Activated T-cell treated with anti-CD3 and anti-CD28 coated beads, Interleukin-2, amount 50 U/mL, for 72 hours (primary cell): ENCODE results near the gene TMOD3. TPM values are rescaled to one million over a fixed set of nuclear protein-coding genes. Genes with fewer than 3 reads are reported as not detected.

Experiments used
- ATAC-seq, 2 donors: fragments of 150-1000 bp; cut with Tn5 transposase; replicated peaks in 1 of 2; 2 replicates each; pipeline ENCODE4 v1.10.0; 2021; ENCODE audit warnings: moderate library complexity in 2 of 2, mild to moderate bottlenecking in 1 of 2
- DNase-seq, 2 donors: peaks; one replicate each; pipeline ENCODE4 v3.0.0; 2021 to 2022; ENCODE audit warnings: mixed read lengths in 1 of 2
- H3K27ac Mint-ChIP-seq: one replicate; pipeline ENCODE4 v1.8.0; 2022; ENCODE audit warnings: mild to moderate bottlenecking, moderate library complexity, mixed read lengths
- H3K27me3 Mint-ChIP-seq: one replicate; pipeline ENCODE4 v1.8.0; 2022; ENCODE audit warnings: low read depth, mixed read lengths
- H3K36me3 Mint-ChIP-seq, 2 donors: one replicate each; pipeline ENCODE4 v1.8.0; 2022; ENCODE audit warnings: mixed read lengths in 2 of 2, mild to moderate bottlenecking in 1 of 2; ENCODE audit not compliant: insufficient read depth in 2 of 2
- H3K4me1 Mint-ChIP-seq: one replicate; pipeline ENCODE4 v1.8.0; 2022; ENCODE audit warnings: low read depth, mixed read lengths
- H3K4me3 Mint-ChIP-seq, 2 donors: one replicate each; pipeline ENCODE4 v1.8.0; 2022; ENCODE audit warnings: mild to moderate bottlenecking in 2 of 2, mixed read lengths in 2 of 2, moderate library complexity in 2 of 2
- H3K9me3 Mint-ChIP-seq, 2 donors: one replicate each; pipeline ENCODE4 v1.8.0; 2022; ENCODE audit warnings: mixed read lengths in 2 of 2
- total RNA-seq, 2 donors: library from RNA; stranded (reverse); gene quantifications; one replicate each; pipeline ENCODE4 v1.2.3, GENCODE V29; 2022

Gene TMOD3
- total RNA-seq, 2 donors from 2014 or later, result 48.6 to 55.1 TPM

- Mint-ChIP-seq H3K4me3 (no peak overlapping the region), H3K27me3 (no peaks in the 10 kb centered on the region), H3K4me1 (no peaks in the 10 kb centered on the region), H3K9me3 (no peaks in the 10 kb centered on the region), H3K27ac (no peak overlapping the region), H3K36me3 (no peaks in the 10 kb centered on the region)
- no peak for DNase-seq
- no peak for ATAC-seq
Observed at GRCh38 chr15:51802593-51802992, 26.9 kb upstream of the TMOD3 start.

GRCh38 chr15:51803965-51804364, 25.5 kb upstream of the TMOD3 start:
- Mint-ChIP-seq H3K4me1 (no peaks in the 10 kb centered on the region), H3K27me3 (no peaks in the 10 kb centered on the region), H3K4me3 (no peak overlapping the region), H3K9me3 (no peaks in the 10 kb centered on the region), H3K27ac (no peak overlapping the region), H3K36me3 (no peaks in the 10 kb centered on the region)
- DNase-seq, result no peak
- ATAC-seq, result no peak

- DNase-seq, result no peak
- Mint-ChIP-seq H3K36me3 (no peaks in the 10 kb centered on the region), H3K27ac (no peak overlapping the region), H3K9me3 (no peaks in the 10 kb centered on the region), H3K4me1 (no peaks in the 10 kb centered on the region), H3K4me3 (no peak overlapping the region), H3K27me3 (no peaks in the 10 kb centered on the region)
- no peak for ATAC-seq
Observed at GRCh38 chr15:51806123-51806522, 23.3 kb upstream of the TMOD3 start.

GRCh38 chr15:51809457-51809856, 20.0 kb upstream of the TMOD3 start:
- H3K4me1 Mint-ChIP-seq, result no peaks in the 10 kb centered on the region
- no peak for DNase-seq
- no peaks in the 10 kb centered on the region for H3K9me3 Mint-ChIP-seq
- H3K4me3 Mint-ChIP-seq, result no peak overlapping the region
- ATAC-seq, result no peak
- no peaks in the 10 kb centered on the region for H3K27me3 Mint-ChIP-seq
- H3K27ac Mint-ChIP-seq, result no peak overlapping the region
- no peaks in the 10 kb centered on the region for H3K36me3 Mint-ChIP-seq

- H3K4me1 Mint-ChIP-seq, result no peaks in the 10 kb centered on the region
- ATAC-seq, result no peak
- no peaks in the 10 kb centered on the region for H3K27me3 Mint-ChIP-seq
- DNase-seq, result no peak
- H3K9me3 Mint-ChIP-seq, result no peaks in the 10 kb centered on the region
- H3K4me3 Mint-ChIP-seq, result no peak overlapping the region
- H3K27ac Mint-ChIP-seq, result no peak overlapping the region
- H3K36me3 Mint-ChIP-seq, result no peaks in the 10 kb centered on the region
Observed at GRCh38 chr15:51812598-51812997, 16.9 kb upstream of the TMOD3 start.

- Mint-ChIP-seq H3K4me1 (no peaks in the 10 kb centered on the region), H3K9me3 (peaks cover 0 to under 1% of the 10 kb centered on the region in 2 donors), H3K27ac (no peak overlapping the region), H3K27me3 (no peaks in the 10 kb centered on the region), H3K36me3 (peaks cover 0 to 2% of the 10 kb centered on the region in 2 donors), H3K4me3 (no peak overlapping the region)
- ATAC-seq (no peak), DNase-seq (no peak)
Observed at GRCh38 chr15:51814606-51815005, 14.8 kb upstream of the TMOD3 start.

GRCh38 chr15:51816611-51817010, 12.8 kb upstream of the TMOD3 start:
- Mint-ChIP-seq H3K4me3 (no peak overlapping the region), H3K36me3 (peaks cover 10 to 14% of the 10 kb centered on the region in 2 donors), H3K9me3 (peaks cover 9 to 13% of the 10 kb centered on the region in 2 donors), H3K27ac (no peak overlapping the region), H3K27me3 (no peaks in the 10 kb centered on the region), H3K4me1 (no peaks in the 10 kb centered on the region)
- DNase-seq (no peak), ATAC-seq (no peak)

- Mint-ChIP-seq H3K27ac (no peak overlapping the region), H3K4me3 (no peak overlapping the region), H3K36me3 (peaks cover 13 to 14% of the 10 kb centered on the region in 2 donors), H3K9me3 (peaks cover 11 to 13% of the 10 kb centered on the region in 2 donors), H3K27me3 (no peaks in the 10 kb centered on the region), H3K4me1 (no peaks in the 10 kb centered on the region)
- no peak for ATAC-seq
- DNase-seq, result no peak
Observed at GRCh38 chr15:51818150-51818549, 11.3 kb upstream of the TMOD3 start.

GRCh38 chr15:51825698-51826097, 3.8 kb upstream of the TMOD3 start:
- Mint-ChIP-seq H3K27me3 (no peaks in the 10 kb centered on the region), H3K9me3 (peaks cover 6 to 7% of the 10 kb centered on the region in 2 donors), H3K4me3 (no peak overlapping the region), H3K36me3 (peaks cover 8 to 11% of the 10 kb centered on the region in 2 donors), H3K27ac (no peak overlapping the region), H3K4me1 (peaks cover 16% of the 10 kb centered on the region)
- ATAC-seq (no peak), DNase-seq (no peak)

- ATAC-seq, result no peak
- no peaks in the 10 kb centered on the region for H3K9me3 Mint-ChIP-seq
- H3K27me3 Mint-ChIP-seq, result no peaks in the 10 kb centered on the region
- peak overlapping the region; percentile 83 for H3K27ac Mint-ChIP-seq
- H3K4me3 Mint-ChIP-seq, result peak overlapping the region; percentile 86 to 94
- DNase-seq, result no peak
- peaks cover 46% of the 10 kb centered on the region for H3K4me1 Mint-ChIP-seq
- peaks cover 0 to 1% of the 10 kb centered on the region in 2 donors for H3K36me3 Mint-ChIP-seq
Observed at GRCh38 chr15:51828621-51829375, 655 bp upstream of the TMOD3 start.

- Mint-ChIP-seq H3K36me3 (peaks cover 0 to 1% of the 10 kb centered on the region in 2 donors), H3K4me3 (peak overlapping the region; percentile 86 to 94), H3K27me3 (no peaks in the 10 kb centered on the region), H3K4me1 (peaks cover 61% of the 10 kb centered on the region), H3K9me3 (no peaks in the 10 kb centered on the region), H3K27ac (peak overlapping the region; percentile 91)
- ATAC-seq (no peak), DNase-seq (no peak)
Observed at GRCh38 chr15:51830276-51830806, 888 bp downstream of the TMOD3 start.

- Mint-ChIP-seq H3K27ac (peak overlapping the region; percentile 68), H3K27me3 (no peaks in the 10 kb centered on the region), H3K9me3 (no peaks in the 10 kb centered on the region), H3K36me3 (peaks cover 0 to 1% of the 10 kb centered on the region in 2 donors), H3K4me3 (peak overlapping the region; percentile 42 to 71), H3K4me1 (peaks cover 81% of the 10 kb centered on the region)
- DNase-seq, result no peak
- peak; percentile 23 to 47 for ATAC-seq
Observed at GRCh38 chr15:51833772-51834171, 4.3 kb downstream of the TMOD3 start.

GRCh38 chr15:51837792-51838251, 8.4 kb downstream of the TMOD3 start:
- H3K4me1 Mint-ChIP-seq, result peaks cover 93% of the 10 kb centered on the region
- ATAC-seq, result peak; percentile 56 to 61
- H3K4me3 Mint-ChIP-seq, result peak overlapping the region; percentile 59 to 73
- H3K27me3 Mint-ChIP-seq, result no peaks in the 10 kb centered on the region
- DNase-seq, result no peak
- H3K36me3 Mint-ChIP-seq, result no peaks in the 10 kb centered on the region
- H3K9me3 Mint-ChIP-seq, result no peaks in the 10 kb centered on the region
- H3K27ac Mint-ChIP-seq, result peak overlapping the region; percentile 3
